ENCODE measurements around the gene HHIPL1.

Gene HHIPL1

GRCh38 chr14:99674776-99675381, 29.9 kb downstream of the HHIPL1 start:
- DNase-seq (ENCODE audit: low spot score), result no peak
- peaks cover 7% of the 10 kb centered on the region for H3K4me1 Mint-ChIP-seq (ENCODE audit: low read depth)
- no peaks in the 10 kb centered on the region for H3K36me3 Mint-ChIP-seq (ENCODE audit: low read depth)
- no peaks in the 10 kb centered on the region for H3K27me3 Mint-ChIP-seq (ENCODE audit: low read depth)
- H3K27ac Mint-ChIP-seq, result no peak overlapping the region
- no peak overlapping the region for H3K4me3 Mint-ChIP-seq
- H3K9me3 Mint-ChIP-seq, result peaks cover 8% of the 10 kb centered on the region

DNA sequence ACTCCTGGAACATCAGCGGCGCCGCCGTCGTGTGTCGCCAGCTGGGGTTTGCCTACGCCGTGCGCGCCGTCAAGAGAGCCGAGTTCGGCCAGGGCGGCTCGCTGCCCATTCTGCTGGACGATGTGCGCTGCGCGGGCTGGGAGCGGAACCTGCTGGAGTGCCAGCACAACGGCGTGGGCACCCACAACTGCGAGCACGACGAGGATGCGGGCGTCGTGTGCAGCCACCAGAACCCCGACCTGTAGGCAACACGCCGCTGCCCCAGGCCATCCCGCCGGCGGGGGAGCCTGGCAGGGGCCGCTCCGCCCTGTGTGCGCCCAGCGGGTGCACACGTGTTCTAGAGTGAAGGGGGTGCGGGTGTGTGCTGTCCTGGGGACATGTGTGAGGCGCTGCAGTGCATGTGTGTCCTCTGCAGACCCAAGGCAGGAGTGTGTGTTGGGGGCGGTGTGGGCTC, 30.5 kb downstream of the HHIPL1 start:
- H3K27ac Mint-ChIP-seq, result no peak overlapping the region
- H3K27me3 Mint-ChIP-seq (ENCODE audit: low read depth), result no peaks in the 10 kb centered on the region
- peaks cover 8% of the 10 kb centered on the region for H3K9me3 Mint-ChIP-seq
- H3K36me3 Mint-ChIP-seq (ENCODE audit: low read depth), result no peaks in the 10 kb centered on the region
- no peak for DNase-seq (ENCODE audit: low spot score)
- no peak overlapping the region for H3K4me3 Mint-ChIP-seq
- peaks cover 7% of the 10 kb centered on the region for H3K4me1 Mint-ChIP-seq (ENCODE audit: low read depth)

DNA sequence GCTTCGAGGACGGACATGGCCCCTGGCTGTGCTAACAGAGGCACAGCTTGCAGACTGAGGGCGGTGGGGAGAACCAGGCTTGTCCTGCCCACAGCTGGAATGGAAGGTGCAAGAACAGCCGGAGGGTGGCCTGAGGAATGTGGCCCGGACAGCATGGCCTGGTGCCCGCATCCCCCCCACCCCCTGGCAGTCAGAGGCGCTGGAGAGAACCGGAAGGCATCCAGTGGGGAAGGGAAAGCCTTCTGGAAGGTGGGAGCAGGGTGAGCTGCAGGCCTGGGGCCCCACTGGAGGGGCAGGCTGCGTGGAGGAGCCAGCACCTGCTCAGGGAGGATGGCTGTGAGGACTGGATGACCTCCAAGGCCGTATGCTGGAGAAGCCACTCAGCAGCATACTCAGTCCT, 31.0 kb downstream of the HHIPL1 start:
- Mint-ChIP-seq H3K9me3 (peaks cover 8% of the 10 kb centered on the region), H3K4me3 (no peak overlapping the region), H3K27ac (no peak overlapping the region), H3K36me3 (ENCODE audit: low read depth) (no peaks in the 10 kb centered on the region), H3K27me3 (ENCODE audit: low read depth) (no peaks in the 10 kb centered on the region), H3K4me1 (ENCODE audit: low read depth) (peaks cover 7% of the 10 kb centered on the region)
- DNase-seq (ENCODE audit: low spot score), result no peak

GRCh38 chr14:99676657-99677056, 31.7 kb downstream of the HHIPL1 start:
- Mint-ChIP-seq H3K9me3 (peaks cover 8% of the 10 kb centered on the region), H3K4me1 (ENCODE audit: low read depth) (peaks cover 7% of the 10 kb centered on the region), H3K36me3 (ENCODE audit: low read depth) (no peaks in the 10 kb centered on the region), H3K27ac (no peak overlapping the region), H3K27me3 (ENCODE audit: low read depth) (no peaks in the 10 kb centered on the region), H3K4me3 (no peak overlapping the region)
- DNase-seq (ENCODE audit: low spot score), result no peak

GRCh38 chr14:99677231-99678140, 32.6 kb downstream of the HHIPL1 start:
- no peak for DNase-seq (ENCODE audit: low spot score)
- no peak overlapping the region for H3K4me3 Mint-ChIP-seq

DNA sequence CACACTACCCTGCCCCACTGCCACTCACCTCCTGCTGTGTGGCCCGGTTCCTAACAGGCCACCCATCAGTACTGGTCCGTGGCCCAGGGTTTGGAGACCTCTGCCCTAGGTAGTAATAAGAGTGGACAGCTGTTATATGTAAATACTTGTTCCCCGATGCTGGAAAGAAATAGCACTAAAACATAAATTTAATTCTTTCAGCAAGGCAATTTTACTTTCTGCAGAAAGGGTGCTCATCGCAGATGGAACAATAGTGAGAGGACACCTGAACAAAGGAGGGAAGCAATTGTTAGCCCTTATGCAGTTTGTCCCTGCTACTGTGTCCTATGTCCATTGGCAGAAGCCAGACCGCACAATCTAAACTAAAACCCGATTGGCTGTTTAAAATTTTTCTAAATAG, 33.3 kb downstream of the HHIPL1 start:
- no peak for DNase-seq (ENCODE audit: low spot score)
- H3K4me3 Mint-ChIP-seq, result no peak overlapping the region
- no peaks in the 10 kb centered on the region for H3K27me3 Mint-ChIP-seq (ENCODE audit: low read depth)
- H3K9me3 Mint-ChIP-seq, result peaks cover 8% of the 10 kb centered on the region
- no peak overlapping the region for H3K27ac Mint-ChIP-seq
- peaks cover 5% of the 10 kb centered on the region for H3K4me1 Mint-ChIP-seq (ENCODE audit: low read depth)
- no peaks in the 10 kb centered on the region for H3K36me3 Mint-ChIP-seq (ENCODE audit: low read depth)

More at GRCh38 chr14:99677231-99678140, 32.6 kb downstream of the HHIPL1 start:
- H3K27me3 Mint-ChIP-seq (ENCODE audit: low read depth), result no peaks in the 10 kb centered on the region
- H3K4me1 Mint-ChIP-seq (ENCODE audit: low read depth), result peaks cover 6% of the 10 kb centered on the region
- H3K27ac Mint-ChIP-seq, result no peak overlapping the region
- no peaks in the 10 kb centered on the region for H3K36me3 Mint-ChIP-seq (ENCODE audit: low read depth)
- H3K9me3 Mint-ChIP-seq, result peaks cover 8% of the 10 kb centered on the region

DNA sequence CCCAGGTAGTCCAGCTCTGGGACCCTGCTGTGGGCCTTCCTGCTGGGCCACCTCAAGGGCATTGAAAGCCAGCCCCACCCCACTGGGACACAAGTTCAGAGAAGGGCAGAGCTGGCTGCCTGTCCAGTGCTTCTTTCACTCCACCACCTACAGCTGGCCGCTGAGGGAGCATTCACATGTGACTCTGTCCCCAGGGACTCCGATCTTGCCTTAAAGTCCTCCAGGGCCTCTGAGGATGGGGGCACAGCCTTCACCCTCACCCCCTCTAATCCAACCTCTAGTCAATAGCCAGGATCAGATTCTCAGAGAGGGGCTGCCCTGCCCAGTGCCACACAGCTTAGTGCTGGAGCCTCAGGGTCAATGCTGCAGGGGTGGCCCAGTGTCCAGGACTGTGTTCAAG, 34.2 kb downstream of the HHIPL1 start:
- Mint-ChIP-seq H3K4me3 (no peak overlapping the region), H3K27me3 (ENCODE audit: low read depth) (no peaks in the 10 kb centered on the region), H3K27ac (no peak overlapping the region), H3K4me1 (ENCODE audit: low read depth) (peaks cover 5% of the 10 kb centered on the region), H3K9me3 (peaks cover 8% of the 10 kb centered on the region), H3K36me3 (ENCODE audit: low read depth) (no peaks in the 10 kb centered on the region)
- DNase-seq (ENCODE audit: low spot score), result no peak

DNA sequence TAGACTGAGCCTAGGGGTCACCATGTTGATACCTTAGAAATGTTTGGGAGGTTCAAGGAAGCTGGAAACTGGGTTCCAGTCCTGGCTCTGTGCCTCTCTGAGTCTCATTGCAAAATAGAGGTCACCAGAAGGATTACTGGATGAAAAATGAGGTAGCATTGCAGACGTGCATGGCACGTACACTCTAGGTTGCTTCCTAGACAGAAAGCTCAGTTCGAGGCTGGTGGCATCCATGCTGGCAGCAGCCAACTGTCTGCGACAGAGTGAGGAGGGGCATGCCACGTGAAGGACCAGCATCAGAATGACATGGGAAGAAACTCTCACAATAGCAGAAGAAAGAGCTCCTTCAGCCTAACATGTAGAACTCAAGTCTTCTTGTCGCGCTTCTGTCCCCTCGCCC, 34.6 kb downstream of the HHIPL1 start:
- H3K36me3 Mint-ChIP-seq (ENCODE audit: low read depth), result no peaks in the 10 kb centered on the region
- H3K27me3 Mint-ChIP-seq (ENCODE audit: low read depth), result no peaks in the 10 kb centered on the region
- no peak overlapping the region for H3K4me3 Mint-ChIP-seq
- no peak for DNase-seq (ENCODE audit: low spot score)
- no peak overlapping the region for H3K27ac Mint-ChIP-seq
- peaks cover 5% of the 10 kb centered on the region for H3K4me1 Mint-ChIP-seq (ENCODE audit: low read depth)
- H3K9me3 Mint-ChIP-seq, result peaks cover 8% of the 10 kb centered on the region

DNA sequence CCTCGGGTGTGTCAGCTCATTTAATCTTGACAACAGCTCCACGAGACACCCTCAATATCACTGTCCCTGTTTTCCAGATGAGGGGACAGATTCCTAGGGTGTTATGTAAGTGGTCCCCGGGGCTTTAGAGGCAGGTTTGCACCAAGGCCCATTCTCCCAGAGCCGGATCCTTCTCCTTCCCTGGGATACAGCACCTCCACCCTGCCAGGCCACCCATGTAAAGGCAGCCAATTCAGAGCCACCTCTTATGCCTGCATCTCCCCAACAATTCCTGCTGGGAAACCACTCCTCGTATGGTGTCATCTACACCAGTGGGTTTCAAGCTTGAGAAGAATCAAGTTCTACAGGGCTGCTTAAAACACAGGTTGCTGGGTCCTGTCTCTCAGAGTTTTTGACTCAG, 35.1 kb downstream of the HHIPL1 start:
- Mint-ChIP-seq H3K9me3 (peaks cover 8% of the 10 kb centered on the region), H3K4me3 (no peak overlapping the region), H3K27ac (no peak overlapping the region), H3K36me3 (ENCODE audit: low read depth) (no peaks in the 10 kb centered on the region), H3K27me3 (ENCODE audit: low read depth) (peaks cover 3% of the 10 kb centered on the region), H3K4me1 (ENCODE audit: low read depth) (peaks cover 5% of the 10 kb centered on the region)
- DNase-seq (ENCODE audit: low spot score), result no peak

GRCh38 chr14:99681101-99681831, 36.3 kb downstream of the HHIPL1 start:
- H3K4me3 Mint-ChIP-seq, result no peak overlapping the region

DNA sequence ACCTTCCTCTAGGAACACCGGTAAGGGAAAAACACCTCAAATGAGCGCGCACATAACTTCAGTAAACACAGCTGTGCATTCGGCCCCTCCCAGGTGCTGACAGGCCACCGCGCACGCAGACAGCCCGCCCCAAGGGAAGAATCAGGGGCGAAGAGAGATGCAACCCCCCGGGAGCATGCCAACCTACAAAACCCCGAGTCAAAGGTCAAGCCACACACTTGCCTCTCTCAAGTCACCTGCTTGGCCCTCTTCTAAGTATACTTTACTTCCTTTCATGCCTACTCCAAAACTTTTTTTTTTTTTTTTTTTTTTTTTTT, 36.9 kb downstream of the HHIPL1 start:
- Mint-ChIP-seq H3K27ac (no peak overlapping the region), H3K36me3 (ENCODE audit: low read depth) (no peaks in the 10 kb centered on the region), H3K4me1 (ENCODE audit: low read depth) (peaks cover 2% of the 10 kb centered on the region), H3K4me3 (no peak overlapping the region), H3K9me3 (peaks cover 8% of the 10 kb centered on the region), H3K27me3 (ENCODE audit: low read depth) (peaks cover 20% of the 10 kb centered on the region)
- DNase-seq (ENCODE audit: low spot score), result no peak

More at GRCh38 chr14:99681101-99681831, 36.3 kb downstream of the HHIPL1 start:
- Mint-ChIP-seq H3K27ac (no peak overlapping the region), H3K9me3 (peaks cover 8% of the 10 kb centered on the region), H3K4me1 (ENCODE audit: low read depth) (peaks cover 5% of the 10 kb centered on the region), H3K27me3 (ENCODE audit: low read depth) (peaks cover 15% of the 10 kb centered on the region), H3K36me3 (ENCODE audit: low read depth) (no peaks in the 10 kb centered on the region)
- no peak for DNase-seq (ENCODE audit: low spot score)

- H3K4me1 Mint-ChIP-seq (ENCODE audit: low read depth), result peaks cover 2% of the 10 kb centered on the region
- H3K36me3 Mint-ChIP-seq (ENCODE audit: low read depth), result no peaks in the 10 kb centered on the region
- peak overlapping the region; percentile 84 for H3K4me3 Mint-ChIP-seq
- H3K27ac Mint-ChIP-seq, result peak overlapping the region; percentile 57
- H3K9me3 Mint-ChIP-seq, result peaks cover 6% of the 10 kb centered on the region
- peak; percentile 85 for DNase-seq (ENCODE audit: low spot score)
- H3K27me3 Mint-ChIP-seq (ENCODE audit: low read depth), result peaks cover 30% of the 10 kb centered on the region
Measured at GRCh38 chr14:99682809-99683618, 38.1 kb downstream of the HHIPL1 start.

GRCh38 chr14:99683619-99684409, 38.9 kb downstream of the HHIPL1 start, which contains the start of gene CYP46A1:
Gene CYP46A1 (plus strand): TSS chr14:99684298. CDS start chr14:99684418, 120 bp downstream.
- DNase-seq (ENCODE audit: low spot score), result peak; percentile 99
- H3K27ac Mint-ChIP-seq, result peak within 1 kb of the TSS; percentile 82
- H3K27me3 Mint-ChIP-seq (ENCODE audit: low read depth), result peaks cover 37% of the 10 kb centered on the region
- H3K9me3 Mint-ChIP-seq, result no peaks in the 10 kb centered on the region
- peak within 1 kb of the TSS; percentile 84 for H3K4me3 Mint-ChIP-seq
- H3K4me1 Mint-ChIP-seq (ENCODE audit: low read depth), result peaks cover 2% of the 10 kb centered on the region
- H3K36me3 Mint-ChIP-seq (ENCODE audit: low read depth), result no peaks in the 10 kb centered on the region

All from T-helper 2 cell treated with Interferon-gamma antibody and Interleukin-4, amounts not matched to agents 5 μg/mL and 100 μg/mL, for 36 hours (primary cell).